IMR-90 (cell line): ENCODE data around the gene RNU5D-1. TPM values are rescaled to one million over a fixed set of nuclear protein-coding genes. Genes with fewer than 3 reads are reported as not detected.

Source experiments
- ATAC-seq: fragments of 200-7000 bp; cut with Tn5 transposase; 2 replicates; pipeline ENCODE4 v1.9.1; 2020; ENCODE audit warnings: low read depth, mild to moderate bottlenecking, moderate library complexity
- BruUV-seq: library from RNA; stranded (reverse); fragments of 400-500 nt; replicated peaks from 2 replicates; lab custom pipeline; 2021; lab: Mats Ljungman, UMichigan
- CTCF ChIA-PET: fragments of 300-600 bp; formaldehyde crosslinking; extraction: SDS; loops from one replicate; lab custom pipeline; 2021; ENCODE audit warnings: antibody characterized with exemption; lab: Yijun Ruan, JAX
- POLR2A ChIA-PET: fragments of 300-600 bp; sonication (Branson Sonifier 250); formaldehyde crosslinking; loops from one replicate; lab custom pipeline; 2022; ENCODE audit warnings: antibody characterized with exemption; ENCODE audit not compliant: unreplicated experiment; lab: Charles Lee
- DNase-seq: peaks from one replicate; pipeline ENCODE4 v3.0.0; 2013
- H2AFZ ChIP-seq: replicated peaks from 2 replicates; pipeline ENCODE3; 2013; ENCODE audit warnings: low read length, mild to moderate bottlenecking; ENCODE audit not compliant: poor library complexity
- H2AK5ac ChIP-seq: 2 replicates; pipeline ENCODE4 v1.6.1; 2013; ENCODE audit warnings: low read depth, low read length, inconsistent platforms
- H2AK9ac ChIP-seq: replicated peaks from 2 replicates; pipeline ENCODE3; 2013; ENCODE audit warnings: mild to moderate bottlenecking, low read depth, low read length, moderate library complexity; ENCODE audit not compliant: poor library complexity
- H2BK120ac ChIP-seq: 2 replicates; pipeline ENCODE4 v1.6.1; 2013; ENCODE audit warnings: low read depth, low read length, inconsistent platforms
- H2BK15ac ChIP-seq: 3 replicates; pipeline ENCODE4 v1.6.1; 2013; ENCODE audit warnings: low read depth, low read length, inconsistent platforms
- H2BK20ac ChIP-seq: 2 replicates; pipeline ENCODE4 v1.6.1; 2013; ENCODE audit warnings: low read depth, mild to moderate bottlenecking, inconsistent platforms, low read length, moderate library complexity
- H2BK5ac ChIP-seq: 2 replicates; pipeline ENCODE4 v1.6.1; 2013; ENCODE audit warnings: mild to moderate bottlenecking, low read depth, low read length, inconsistent platforms; ENCODE audit not compliant: poor library complexity, severe bottlenecking
- H3K14ac ChIP-seq: replicated peaks from 2 replicates; pipeline ENCODE4 v1.6.1; 2013; ENCODE audit warnings: low read depth, low read length, inconsistent platforms
- H3K18ac ChIP-seq: 2 replicates; pipeline ENCODE4 v1.6.1; 2013; ENCODE audit warnings: low read depth, low read length, control low read depth
- H3K23ac ChIP-seq: 2 replicates; pipeline ENCODE4 v1.6.1; 2013; ENCODE audit warnings: low read depth, low read length, inconsistent platforms
- H3K27ac ChIP-seq: 2 replicates; pipeline ENCODE4 v1.5.1; 2013; ENCODE audit warnings: mild to moderate bottlenecking, control low read depth, low read length; ENCODE audit not compliant: insufficient read depth
- H3K27me3 ChIP-seq: 2 replicates; pipeline ENCODE4 v1.6.1; 2013; ENCODE audit warnings: low read length; ENCODE audit not compliant: control insufficient read depth, insufficient read depth
- H3K36me3 ChIP-seq: 2 replicates; pipeline ENCODE4 v1.6.1; 2013; ENCODE audit warnings: low read length, mixed read lengths; ENCODE audit not compliant: control insufficient read depth, insufficient read depth
- H3K4ac ChIP-seq: 2 replicates; pipeline ENCODE4 v1.6.1; 2013; ENCODE audit warnings: low read depth, low read length, inconsistent platforms
- H3K4me1 ChIP-seq: 2 replicates; pipeline ENCODE4 v1.6.1; 2013; ENCODE audit warnings: low read length, mixed read lengths; ENCODE audit not compliant: control insufficient read depth, insufficient read depth
- H3K4me2 ChIP-seq: 2 replicates; pipeline ENCODE4 v1.6.1; 2013; ENCODE audit warnings: low read depth, mild to moderate bottlenecking, control low read depth, low read length, moderate library complexity
- H3K4me3 ChIP-seq: 2 replicates; pipeline ENCODE4 v1.5.1; 2013; ENCODE audit warnings: low read depth, mild to moderate bottlenecking, control low read depth, low read length, moderate library complexity; ENCODE audit not compliant: insufficient read depth
- H3K56ac ChIP-seq: 2 replicates; pipeline ENCODE4 v1.6.1; 2013; ENCODE audit warnings: low read length, inconsistent platforms; ENCODE audit not compliant: insufficient read depth; ENCODE audit errors: extremely low read depth
- H3K79me1 ChIP-seq, 2 experiments: 2 replicates each; pipeline ENCODE4 v1.6.1; 2013; ENCODE audit warnings: low read length in 2 of 2, inconsistent platforms in 1 of 2, low read depth in 1 of 2
- H3K9ac ChIP-seq: 2 replicates; pipeline ENCODE4 v1.6.1; 2013; ENCODE audit warnings: low read depth, low read length, control low read depth
- H3K9me1 ChIP-seq: 2 replicates; pipeline ENCODE4 v1.6.1; 2013; ENCODE audit warnings: low read length, inconsistent platforms; ENCODE audit not compliant: insufficient read depth
- H3K9me3 ChIP-seq: 2 replicates; pipeline ENCODE4 v1.6.1; 2013; ENCODE audit warnings: low read length; ENCODE audit not compliant: control insufficient read depth, insufficient read depth
- H4K20me1 ChIP-seq: 2 replicates; pipeline ENCODE4 v1.6.1; 2013; ENCODE audit warnings: low read length, inconsistent platforms; ENCODE audit not compliant: insufficient read depth
- H4K5ac ChIP-seq: 2 replicates; pipeline ENCODE4 v1.6.1; 2013; ENCODE audit warnings: mild to moderate bottlenecking, low read depth, low read length, control low read depth
- H4K8ac ChIP-seq, 2 experiments: 2 replicates each; pipeline ENCODE4 v1.6.1; 2013; ENCODE audit warnings: low read depth in 2 of 2, low read length in 2 of 2, control low read depth in 1 of 2, inconsistent platforms in 1 of 2
- H4K91ac ChIP-seq: 2 replicates; pipeline ENCODE4 v1.6.1; 2013; ENCODE audit warnings: low read depth, low read length, inconsistent platforms; ENCODE audit not compliant: insufficient read depth
- CEBPB ChIP-seq: IDR thresholded peaks from 2 replicates; pipeline ENCODE4 v1.6.1; 2012; ENCODE audit warnings: low read depth, low read length, improper control_type of control experiment
- CTCF ChIP-seq: conservative IDR thresholded peaks from 2 replicates; pipeline ENCODE4 v1.5.1; 2012; ENCODE audit warnings: mild to moderate bottlenecking, low read depth, low read length, improper control_type of control experiment
- MXI1 ChIP-seq: IDR thresholded peaks from 2 replicates; pipeline ENCODE4 v1.6.1; 2012; ENCODE audit warnings: low read depth, mild to moderate bottlenecking, low read length, moderate library complexity, borderline replicate concordance
- POLR2A ChIP-seq: IDR thresholded peaks from 2 replicates; pipeline ENCODE4 v1.6.1; 2012; ENCODE audit warnings: mild to moderate bottlenecking, low read depth, low read length
- RAD21 ChIP-seq: IDR thresholded peaks from 2 replicates; pipeline ENCODE4 v1.6.1; 2012; ENCODE audit warnings: low read length, improper control_type of control experiment
- RFX5 ChIP-seq: IDR thresholded peaks from 2 replicates; pipeline ENCODE4 v1.8.0; 2012; ENCODE audit warnings: low read depth, mild to moderate bottlenecking, low read length, moderate library complexity
- WGBS, 2 experiments: methylation state at CpG; one replicate each; pipeline versions ENCODE4 v1.1.5 to v1.1.7; 2013; ENCODE audit warnings: missing lambda C conversion rate in 2 of 2; ENCODE audit not compliant: insufficient read length in 1 of 2; ENCODE audit errors: extremely low coverage in 2 of 2; 5-methylcytosine and 5-hydroxymethylcytosine counted together
- dilution Hi-C: fragments of 300-500 bp; cut with HindIII; formaldehyde crosslinking; loops from one replicate; pipeline ENCODE4 v1.14.3; 2018; ENCODE audit warnings: low sequenced_read_pairs; ENCODE audit not compliant: unreplicated experiment
- in situ Hi-C: fragments of 300-500 bp; cut with MboI; formaldehyde crosslinking; loops from 3 replicates; pipeline ENCODE4 v1.14.3; 2019; ENCODE audit warnings: low sequenced_read_pairs, inconsistent platforms, mixed read lengths
- intact Hi-C: fragments of 100-400 bp; cut with micrococcal nuclease; formaldehyde crosslinking; loops from 2 replicates; pipeline ENCODE4 v1.10.0; 2022
- polyA plus RNA-seq, 3 experiments: library from polyadenylated mRNA; depleted of rRNA; stranded (reverse); fragments of >200 nt; gene quantifications; 2 replicates each; pipeline ENCODE4 v1.2.3, GENCODE V29; 2012; ENCODE audit warnings: low replicate concordance in 1 of 3
- total RNA-seq: library from RNA; depleted of rRNA; stranded (reverse); fragments of >200 nt; gene quantifications from 2 replicates; pipeline ENCODE4 v1.2.3, GENCODE V29; 2012

The RNU5D-1 gene
- total and polyA plus RNA-seq, 2 of the 4 experiments (the other 2 are of a cell fraction) = not detected

- Histone ChIP-seq H3K27ac (peak overlapping the region; percentile 80), H2AFZ (peak overlapping the region; percentile 3), H3K4ac (peak overlapping the region; percentile 92), H2BK120ac (no peak overlapping the region), H2AK9ac (peak overlapping the region; percentile 99), H3K9ac (peak overlapping the region; percentile 98), H3K27me3 (no peaks in the 10 kb centered on the region), H3K23ac (peak overlapping the region; percentile 89; the same call in 1 of the 2 replicates), H4K91ac (no peak overlapping the region), H2BK5ac (peak overlapping the region; percentile 75), H3K79me1 (peaks cover 17 to 65% of the 10 kb centered on the region in 2 experiments), H4K8ac (no peak overlapping the region), H3K56ac (peak overlapping the region; percentile 69), H2BK20ac (no peak overlapping the region), H3K9me3 (no peaks in the 10 kb centered on the region), H3K4me2 (peak overlapping the region; percentile 98), H4K5ac (no peak overlapping the region), H3K36me3 (peaks cover 44% of the 10 kb centered on the region), H3K4me1 (peaks cover 12% of the 10 kb centered on the region), H3K14ac (peak overlapping the region; percentile 93), H2BK15ac (no peak overlapping the region), H2AK5ac (peak overlapping the region; percentile 95; the same call in 1 of the 2 replicates), H3K4me3 (peak overlapping the region; percentile 78), H3K18ac (no peak overlapping the region), H4K20me1 (peaks cover 51% of the 10 kb centered on the region), H3K9me1 (peaks cover 19% of the 10 kb centered on the region)
- DNase-seq = no peak
- WGBS, 2 experiments = 42% methylated on average over 4 of the region's 12 CpGs; no CpG with 5 or more reads in 1 of the 2 experiments
- no TSS peak for BruUV-seq
- in situ Hi-C loops (no loop called here), dilution Hi-C loops (no loop called here), intact Hi-C loops (loop anchor here (2.0 kb wide), 1 partner anchor 46 kb away; the partner anchor contains the start of gene RNU5D-1)
- no peak for ATAC-seq
- ChIA-PET POLR2A (no interaction called here), CTCF (interaction anchor here (1.2 kb wide), 1 partner anchor 23 kb away, joined by 3 read pairs; the partner anchor contains the start of gene PLK3)
- TF ChIP-seq MXI1 = no peak
- no peak for TF ChIP-seq POLR2A
- TF ChIP-seq RAD21 = no peak
- TF ChIP-seq CTCF = no peak
- TF ChIP-seq CEBPB = no peak
- no peak for TF ChIP-seq RFX5
Measured at GRCh38 chr1:44776730-44777068, 45.7 kb upstream of the RNU5D-1 start.
